Suprapubic skin (tissue), 4 donors: ENCODE data around the gene DEFB110.

Source experiments
- CTCF ChIP-seq, 2 donors: fragments of 200-600 bp in 1 of 2; fragments of 450-650 bp in 1 of 2; sonication (generic) in 1 of 2; IDR thresholded peaks; one replicate each; pipeline ENCODE4 v1.5.1; 2016 to 2019; ENCODE audit warnings: antibody characterized with exemption in 2 of 2, mild to moderate bottlenecking in 1 of 2, moderate library complexity in 1 of 2
- POLR2A ChIP-seq, 2 donors: fragments of 450-650 bp; IDR thresholded peaks; one replicate each; pipeline ENCODE4 v1.6.1; 2017; ENCODE audit warnings: antibody characterized with exemption in 2 of 2, mild to moderate bottlenecking in 2 of 2, moderate library complexity in 2 of 2
- POLR2AphosphoS5 ChIP-seq, 3 donors: sonication (generic); formaldehyde crosslinking; IDR thresholded peaks; one replicate each; pipeline ENCODE4 v1.6.1; 2017; ENCODE audit warnings: antibody characterized with exemption in 3 of 3

DNA sequence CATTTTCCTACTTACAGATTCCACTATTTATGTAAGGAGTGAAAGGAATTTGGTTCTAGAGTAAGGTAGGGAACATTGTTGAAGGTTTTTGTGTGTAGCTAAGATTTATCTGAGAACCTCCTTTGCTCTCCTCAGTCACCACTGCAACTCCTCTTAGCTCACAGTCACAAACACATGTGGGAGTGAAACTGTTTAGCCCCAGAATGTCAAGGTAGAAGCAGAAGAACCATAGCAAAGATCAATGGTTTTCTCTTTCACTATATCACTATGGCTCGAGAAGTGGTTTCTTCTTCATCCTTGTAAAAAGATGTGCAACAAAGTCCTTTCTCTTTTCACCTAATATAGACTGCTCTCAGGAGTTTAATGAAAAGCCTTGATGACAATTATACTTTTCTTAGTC, 34.4 kb upstream of the DEFB110 start:
- TF ChIP-seq CTCF (IDR thresholded peaks at IDR 0.05), result no peak
- no peak for TF ChIP-seq POLR2A (IDR thresholded peaks at IDR 0.05)
- TF ChIP-seq POLR2AphosphoS5 (IDR thresholded peaks at IDR 0.05), result no peak
